MM.1S (cell line): ENCODE measurements around the gene GGTA1.

Source experiments
- DNase-seq: peaks from one replicate; pipeline ENCODE4 v3.0.0-alpha.2; 2015
- H2AFZ ChIP-seq: fragments of 300-600 bp; sonication (generic); 2 replicates; pipeline ENCODE4 v1.6.0; 2016; ENCODE audit warnings: antibody characterized with exemption, low read length
- H3F3A ChIP-seq: fragments of 300-600 bp; sonication (generic); 2 replicates; pipeline ENCODE4 v1.6.1; 2016; ENCODE audit warnings: mild to moderate bottlenecking, antibody characterized with exemption, low read length, moderate library complexity, mixed read lengths; ENCODE audit not compliant: insufficient read depth
- H3K27ac ChIP-seq: fragments of 300-600 bp; sonication (generic); 2 replicates; pipeline ENCODE4 v1.5.1; 2016; ENCODE audit warnings: mild to moderate bottlenecking, low read length
- H3K27me3 ChIP-seq: fragments of 300-600 bp; sonication (generic); replicated peaks from 2 replicates; pipeline ENCODE4 v1.6.0; 2016; ENCODE audit warnings: low read length; ENCODE audit not compliant: insufficient read depth
- H3K36me3 ChIP-seq: fragments of 300-600 bp; sonication (generic); replicated peaks from 2 replicates; pipeline ENCODE4 v1.6.1; 2016; ENCODE audit warnings: mild to moderate bottlenecking, low read length, mixed read lengths; ENCODE audit not compliant: insufficient read depth
- H3K4me1 ChIP-seq: fragments of 300-600 bp; sonication (generic); 2 replicates; pipeline ENCODE4 v1.6.1; 2016; ENCODE audit warnings: low read length, mixed read lengths
- H3K4me2 ChIP-seq: fragments of 300-600 bp; sonication (generic); 2 replicates; pipeline ENCODE4 v1.6.0; 2016; ENCODE audit warnings: low read depth, low read length
- H3K4me3 ChIP-seq: fragments of 300-600 bp; sonication (generic); 2 replicates; pipeline ENCODE4 v1.5.1; 2016; ENCODE audit warnings: low read length, mixed read lengths
- H3K79me2 ChIP-seq: fragments of 300-600 bp; sonication (generic); 2 replicates; pipeline ENCODE4 v1.6.1; 2016; ENCODE audit warnings: mixed run types, low read length, mixed read lengths
- H3K9ac ChIP-seq: fragments of 300-600 bp; sonication (generic); 2 replicates; pipeline ENCODE4 v1.6.1; 2016; ENCODE audit warnings: low read length, mixed read lengths
- H3K9me2 ChIP-seq: fragments of 300-600 bp; sonication (generic); replicated peaks from 2 replicates; pipeline ENCODE4 v1.6.1; 2016; ENCODE audit warnings: mild to moderate bottlenecking, low read length, mixed read lengths; ENCODE audit not compliant: insufficient read depth
- H3K9me3 ChIP-seq: fragments of 300-600 bp; sonication (generic); replicated peaks from 2 replicates; pipeline ENCODE4 v1.6.1; 2016; ENCODE audit warnings: mild to moderate bottlenecking, low read length, mixed read lengths; ENCODE audit not compliant: insufficient read depth
- H4K20me1 ChIP-seq: fragments of 300-600 bp; sonication (generic); 2 replicates; pipeline ENCODE4 v1.6.1; 2016; ENCODE audit warnings: mild to moderate bottlenecking, low read length, moderate library complexity, mixed read lengths; ENCODE audit not compliant: insufficient read depth
- CTCF ChIP-seq: fragments of 300-600 bp; sonication (generic); IDR thresholded peaks from 2 replicates; pipeline ENCODE4 v1.5.1; 2016; ENCODE audit warnings: antibody characterized with exemption, low read length, mixed read lengths
- EZH2 ChIP-seq: fragments of 300-600 bp; sonication (generic); optimal IDR thresholded peaks from 2 replicates; pipeline ENCODE3; 2017; ENCODE audit warnings: low read depth, mild to moderate bottlenecking, antibody characterized with exemption, low read length, mixed read lengths
- EZH2phosphoT487 ChIP-seq: fragments of 300-600 bp; sonication (generic); IDR thresholded peaks from 2 replicates; pipeline ENCODE4 v1.6.1; 2018; ENCODE audit warnings: antibody characterized with exemption, low read length

Gene GGTA1

GRCh38 chr9:121445986-121446385 lies 53.7 kb downstream of the GGTA1 start:
- H3K4me2 ChIP-seq, result no peak overlapping the region
- no peaks in the 10 kb centered on the region for H4K20me1 ChIP-seq
- H3K4me1 ChIP-seq, result peaks cover 12% of the 10 kb centered on the region
- no peaks in the 10 kb centered on the region for H3K9me3 ChIP-seq
- H3K9ac ChIP-seq, result no peak overlapping the region
- no peaks in the 10 kb centered on the region for H3F3A ChIP-seq
- TF ChIP-seq EZH2phosphoT487 (no peak), EZH2 (no peak), CTCF (no peak)
- no peaks in the 10 kb centered on the region for H3K9me2 ChIP-seq
- H3K27me3 ChIP-seq, result no peaks in the 10 kb centered on the region; the same call in 1 of the 2 replicates
- H3K4me3 ChIP-seq, result no peak overlapping the region
- no peaks in the 10 kb centered on the region for H3K36me3 ChIP-seq
- H2AFZ ChIP-seq, result no peak overlapping the region
- H3K27ac ChIP-seq, result no peak overlapping the region
- H3K79me2 ChIP-seq, result no peaks in the 10 kb centered on the region
- DNase-seq, result no peak

DNA sequence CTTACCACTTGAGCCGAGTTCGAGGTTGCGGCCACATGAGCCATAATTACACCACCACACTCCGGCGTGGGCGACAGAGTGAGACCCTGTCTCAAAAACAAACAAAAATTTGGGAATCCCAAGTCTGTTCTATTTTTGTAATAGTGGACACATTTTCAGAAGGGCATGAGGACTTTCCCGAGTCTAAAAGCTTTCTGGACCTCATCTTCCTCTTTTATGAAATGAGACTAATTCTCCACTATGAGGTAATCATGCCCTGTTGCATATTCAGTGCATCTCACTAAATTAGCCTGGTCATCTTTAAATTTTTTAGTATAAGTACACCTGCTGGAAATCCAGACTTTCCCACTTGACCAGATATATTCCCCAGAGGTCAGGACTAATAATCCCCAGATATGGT lies 55.7 kb downstream of the GGTA1 start:
- Histone ChIP-seq H4K20me1 (no peaks in the 10 kb centered on the region), H3K9me2 (no peaks in the 10 kb centered on the region), H3K79me2 (no peaks in the 10 kb centered on the region), H2AFZ (no peak overlapping the region), H3K9ac (no peak overlapping the region), H3F3A (no peaks in the 10 kb centered on the region), H3K4me2 (no peak overlapping the region), H3K4me1 (peaks cover 12% of the 10 kb centered on the region), H3K9me3 (no peaks in the 10 kb centered on the region), H3K36me3 (no peaks in the 10 kb centered on the region), H3K4me3 (no peak overlapping the region), H3K27me3 (no peaks in the 10 kb centered on the region; the same call in 1 of the 2 replicates), H3K27ac (no peak overlapping the region)
- TF ChIP-seq EZH2phosphoT487, result no peak
- TF ChIP-seq EZH2, result no peak
- no peak for TF ChIP-seq CTCF
- DNase-seq, result no peak

DNA sequence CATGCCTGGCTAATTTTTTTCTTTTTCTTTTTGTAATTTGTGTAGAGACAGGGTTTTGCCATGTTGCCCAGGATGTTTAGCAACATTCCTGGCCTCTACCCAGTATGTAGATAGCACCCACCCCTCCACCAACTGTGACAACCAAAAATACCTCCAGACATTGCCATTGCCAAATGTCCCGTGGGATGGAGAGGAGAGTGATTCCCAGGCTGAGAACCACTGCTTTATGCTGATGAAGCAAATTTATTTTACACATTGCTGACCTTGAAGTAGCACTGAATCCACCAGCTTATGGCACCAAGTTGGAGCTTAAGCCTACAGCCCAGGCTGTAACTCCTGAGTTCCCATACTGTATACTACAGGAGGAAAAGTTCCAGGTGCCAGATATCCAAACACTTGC lies 58.5 kb downstream of the GGTA1 start:
- H3K36me3 ChIP-seq, result no peaks in the 10 kb centered on the region
- no peaks in the 10 kb centered on the region for H3F3A ChIP-seq
- no peak overlapping the region for H3K9ac ChIP-seq
- no peaks in the 10 kb centered on the region for H3K4me1 ChIP-seq
- no peak overlapping the region for H2AFZ ChIP-seq
- no peaks in the 10 kb centered on the region; the same call in 1 of the 2 replicates for H3K27me3 ChIP-seq
- no peaks in the 10 kb centered on the region for H4K20me1 ChIP-seq
- no peaks in the 10 kb centered on the region for H3K9me3 ChIP-seq
- H3K9me2 ChIP-seq, result no peaks in the 10 kb centered on the region
- H3K79me2 ChIP-seq, result no peaks in the 10 kb centered on the region
- H3K4me2 ChIP-seq, result no peak overlapping the region
- no peak for DNase-seq
- no peak overlapping the region for H3K4me3 ChIP-seq
- TF ChIP-seq EZH2 (no peak), EZH2phosphoT487 (no peak), CTCF (no peak)
- no peak overlapping the region for H3K27ac ChIP-seq
